GM12873 (cell line): ENCODE measurements around the gene WDR27.

Source experiments
- CTCF ChIP-seq: IDR thresholded peaks from 2 replicates; pipeline ENCODE4 v1.5.1; 2012; ENCODE audit warnings: low read depth, mild to moderate bottlenecking, moderate library complexity, low read length, control low read depth; ENCODE audit not compliant: insufficient read depth; ENCODE audit errors: missing control alignments

The WDR27 gene

GRCh38 chr6:169622618-169623017 lies 79.2 kb downstream of the WDR27 start:
- no peak for TF ChIP-seq CTCF

- no peak for TF ChIP-seq CTCF
Observed at GRCh38 chr6:169621311-169621710, 80.5 kb downstream of the WDR27 start.

GRCh38 chr6:169620171-169621130 lies 81.4 kb downstream of the WDR27 start:
- no peak for TF ChIP-seq CTCF

- no peak for TF ChIP-seq CTCF
Observed at GRCh38 chr6:169619650-169620049, 82.2 kb downstream of the WDR27 start.

GRCh38 chr6:169618526-169619490 lies 83.0 kb downstream of the WDR27 start:
- TF ChIP-seq CTCF, result no peak

GRCh38 chr6:169617562-169617961 lies 84.3 kb downstream of the WDR27 start:
- TF ChIP-seq CTCF, result no peak

- no peak for TF ChIP-seq CTCF
Observed at GRCh38 chr6:169604076-169604475, 97.8 kb downstream of the WDR27 start.
